GM18498 (cell line): ENCODE measurements around the gene HIVEP3.

Experiments
- ATAC-seq: cut with Tn5 transposase; IDR thresholded peaks from one replicate; pipeline ENCODE4 v1.9.1; 2021; ENCODE audit warnings: mild to moderate bottlenecking, moderate library complexity; ENCODE audit not compliant: unreplicated experiment

Gene HIVEP3

DNA sequence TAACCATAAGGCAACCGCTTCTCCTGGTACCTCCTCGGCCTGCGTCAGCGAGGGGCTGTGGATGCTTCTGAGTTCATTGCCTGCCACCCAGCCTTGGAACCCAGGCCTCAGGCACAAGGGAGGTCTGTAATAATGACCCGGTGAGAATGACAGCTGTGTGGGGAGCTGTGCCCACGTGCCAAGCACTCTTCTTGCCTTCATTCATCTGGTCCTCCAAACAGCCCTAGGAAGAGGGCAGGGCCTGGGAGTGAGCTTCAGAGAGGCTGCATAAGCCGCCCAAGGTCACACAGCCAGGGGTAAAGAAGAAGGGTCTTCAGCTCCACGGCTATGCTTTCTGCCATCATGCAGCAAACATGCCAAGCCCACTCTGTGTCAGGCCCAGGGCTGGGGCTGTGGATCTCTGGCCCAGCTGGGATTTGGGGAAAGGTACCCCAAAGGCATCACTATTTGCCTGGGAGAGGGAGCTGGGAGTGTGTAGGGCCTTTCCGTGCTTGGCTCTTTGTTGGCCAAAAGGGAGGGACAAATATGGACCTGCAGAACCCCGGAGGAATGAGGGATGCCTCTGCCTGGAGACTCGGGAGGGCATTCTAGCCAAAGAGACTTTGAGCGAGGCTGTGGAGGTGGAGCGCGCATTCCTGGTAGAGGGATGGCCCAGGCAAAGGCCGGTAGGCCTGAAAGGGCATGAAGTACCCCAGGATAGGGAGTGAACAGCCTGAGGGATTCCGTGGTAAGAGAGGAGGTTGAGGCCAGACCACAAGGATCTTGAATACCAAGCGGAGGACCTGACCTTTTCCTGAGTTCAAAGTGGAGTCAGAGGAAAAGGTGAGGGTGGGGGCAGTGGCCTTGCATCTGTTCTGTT, 424.1 kb downstream of the HIVEP3 start:
- ATAC-seq = no peak

DNA sequence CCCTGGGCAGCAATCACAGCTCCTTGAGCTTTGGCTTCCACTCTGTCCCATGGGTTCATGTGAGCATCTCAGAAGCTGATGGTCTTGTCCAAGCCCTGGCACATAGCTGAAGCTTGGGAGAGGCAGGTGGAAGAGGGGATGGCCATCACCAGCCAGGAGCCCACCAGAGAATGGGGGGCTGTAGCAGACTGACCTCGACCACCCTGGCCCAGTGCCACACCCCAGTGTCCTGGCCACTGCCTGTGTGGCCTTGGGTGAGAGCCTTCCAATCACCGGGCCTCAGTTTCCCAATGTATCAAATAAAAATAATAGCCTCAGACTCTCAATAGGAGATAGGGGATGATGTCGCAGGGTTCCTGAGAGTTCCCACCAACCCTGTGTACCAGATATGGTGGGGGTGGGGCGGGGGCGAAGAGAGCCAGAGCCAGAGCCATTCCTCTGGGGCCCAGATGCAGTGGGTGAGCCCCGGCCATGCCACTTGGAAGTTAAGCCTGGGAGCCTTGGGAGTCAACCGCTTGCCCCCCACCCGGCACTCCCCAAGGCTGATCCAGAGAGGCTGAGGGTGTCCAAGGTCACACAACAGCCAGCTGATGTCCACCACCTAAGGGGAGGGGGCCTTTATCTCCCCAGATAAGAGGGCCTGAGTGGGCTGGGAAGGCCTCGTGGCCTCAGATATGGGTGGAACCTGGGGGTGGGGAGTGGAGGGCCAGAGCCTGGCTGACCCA, 424.9 kb downstream of the HIVEP3 start:
- no peak for ATAC-seq

- ATAC-seq = no peak
These were observed 425.6 kb downstream of the HIVEP3 start for GRCh38 chr1:41493117-41493536.

GRCh38 chr1:41492341-41492848, 426.3 kb downstream of the HIVEP3 start:
- ATAC-seq = no peak

GRCh38 chr1:41490911-41491310, 427.8 kb downstream of the HIVEP3 start:
- no peak for ATAC-seq

DNA sequence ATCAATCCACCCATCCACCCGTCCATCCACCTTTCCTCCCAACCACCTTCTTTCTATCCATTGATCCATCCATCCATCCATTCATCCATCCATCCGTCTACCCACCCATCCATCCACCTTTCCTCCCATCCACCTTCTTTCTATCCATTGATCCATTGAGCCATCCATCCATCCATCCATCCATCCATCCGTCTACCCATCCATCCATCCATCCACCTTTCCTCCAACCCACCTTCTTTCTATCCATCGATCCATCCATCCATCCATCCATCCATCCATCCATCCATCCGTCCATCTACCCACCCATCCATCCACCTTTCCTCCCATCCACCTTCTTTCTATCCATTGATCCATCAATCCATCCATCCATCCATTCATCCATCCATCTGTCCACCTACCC, 429.2 kb downstream of the HIVEP3 start:
- ATAC-seq = no peak

DNA sequence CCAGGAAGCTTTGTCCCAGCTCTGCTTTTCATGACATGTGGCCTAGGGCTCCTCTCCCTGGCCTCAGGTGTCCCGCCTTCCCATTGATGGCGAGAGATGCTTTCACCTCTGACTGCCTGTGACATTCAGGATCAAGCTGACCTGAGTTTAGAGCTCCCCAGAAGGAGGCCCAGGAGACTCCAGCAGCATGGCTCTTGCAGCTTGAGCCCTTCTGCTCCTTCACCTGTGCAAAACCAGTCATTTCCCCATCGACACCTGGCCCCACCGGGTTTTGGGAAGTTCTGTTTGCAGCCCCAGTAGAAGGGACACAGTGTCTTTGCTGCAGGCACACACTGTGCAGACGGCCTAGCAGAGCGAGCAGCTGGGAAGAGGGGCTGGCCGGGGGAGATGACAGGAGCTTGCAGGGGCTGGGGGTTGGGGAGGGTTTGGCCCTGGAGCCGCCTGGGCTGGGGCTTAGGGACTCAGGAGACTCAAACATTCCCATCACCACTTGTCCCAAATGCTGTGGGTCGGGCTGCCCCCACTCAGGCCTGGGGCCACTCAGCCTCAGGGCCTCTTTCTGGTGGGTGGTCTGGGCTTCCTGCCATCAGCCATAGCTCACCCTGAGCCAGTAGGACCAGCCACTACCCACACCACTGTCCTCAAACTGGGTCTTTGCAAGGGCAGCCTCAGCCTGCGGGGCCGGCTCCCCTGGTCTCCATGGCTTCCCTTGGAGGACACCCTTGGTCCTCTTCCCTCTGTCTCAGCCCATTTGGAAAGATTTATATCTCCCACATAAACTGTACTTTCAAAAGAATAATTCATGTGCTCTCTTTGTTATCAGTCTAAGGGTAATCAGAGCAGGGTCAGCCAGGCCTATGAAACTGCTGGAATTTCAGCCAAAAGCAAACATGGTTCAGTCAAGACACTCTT, 430.4 kb downstream of the HIVEP3 start:
- no peak for ATAC-seq

- no peak for ATAC-seq
These were observed 431.3 kb downstream of the HIVEP3 start for GRCh38 chr1:41487126-41488039.

- no peak for ATAC-seq
These were observed 432.2 kb downstream of the HIVEP3 start for GRCh38 chr1:41486371-41487125.

- ATAC-seq = no peak
These were observed 432.7 kb downstream of the HIVEP3 start for GRCh38 chr1:41486053-41486370.

GRCh38 chr1:41485605-41486004, 433.1 kb downstream of the HIVEP3 start:
- ATAC-seq = no peak

DNA sequence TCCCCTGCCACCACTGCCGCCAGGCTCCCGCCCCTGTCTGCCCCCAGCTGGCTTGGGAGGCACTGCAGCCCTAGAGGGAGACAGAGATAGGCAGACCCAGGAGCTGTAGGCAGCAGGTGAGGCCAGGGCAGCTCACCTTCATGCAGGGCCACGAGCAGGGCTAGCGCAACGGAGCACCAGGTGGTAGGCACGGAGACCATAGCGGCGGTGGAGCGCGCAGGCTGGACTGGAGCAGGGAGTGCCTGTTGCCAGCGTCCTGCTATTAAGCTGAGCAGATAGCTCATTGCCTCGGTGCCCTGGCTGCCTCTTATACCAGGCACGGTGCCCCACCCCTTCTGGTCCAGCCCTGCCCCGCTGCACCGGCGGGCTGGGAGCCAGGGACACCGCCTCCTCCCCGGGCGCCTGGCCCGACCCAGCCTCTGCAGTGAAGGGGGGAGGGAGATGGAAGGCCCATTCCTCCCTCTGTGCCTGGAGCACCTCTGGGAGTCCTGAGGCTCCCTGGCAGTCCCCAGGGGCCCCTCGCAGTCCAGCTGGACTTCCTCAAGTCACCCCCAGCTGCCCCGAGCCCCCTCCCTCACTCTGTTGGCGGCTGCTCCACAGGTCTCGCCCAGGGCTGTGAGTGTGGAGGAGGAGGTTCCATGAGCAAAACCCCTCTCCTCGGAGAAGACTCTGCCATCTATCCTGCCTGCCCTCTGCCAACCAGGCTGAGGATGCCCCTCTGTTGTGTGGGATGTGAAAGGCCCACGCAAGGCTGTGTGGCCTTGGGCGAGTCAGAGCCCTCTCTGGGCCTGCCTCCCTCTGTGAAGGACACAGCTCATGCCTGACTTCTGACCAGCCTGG, 434.1 kb downstream of the HIVEP3 start, which contains the start of gene EDN2:
Gene EDN2 (minus strand): TSS at position 282 of the 840 bp plus-strand sequence. CDS start 82 bp downstream, at position 200.
- ATAC-seq = no peak

GRCh38 chr1:41483960-41484401, 434.7 kb downstream of the HIVEP3 start:
- ATAC-seq = no peak

DNA sequence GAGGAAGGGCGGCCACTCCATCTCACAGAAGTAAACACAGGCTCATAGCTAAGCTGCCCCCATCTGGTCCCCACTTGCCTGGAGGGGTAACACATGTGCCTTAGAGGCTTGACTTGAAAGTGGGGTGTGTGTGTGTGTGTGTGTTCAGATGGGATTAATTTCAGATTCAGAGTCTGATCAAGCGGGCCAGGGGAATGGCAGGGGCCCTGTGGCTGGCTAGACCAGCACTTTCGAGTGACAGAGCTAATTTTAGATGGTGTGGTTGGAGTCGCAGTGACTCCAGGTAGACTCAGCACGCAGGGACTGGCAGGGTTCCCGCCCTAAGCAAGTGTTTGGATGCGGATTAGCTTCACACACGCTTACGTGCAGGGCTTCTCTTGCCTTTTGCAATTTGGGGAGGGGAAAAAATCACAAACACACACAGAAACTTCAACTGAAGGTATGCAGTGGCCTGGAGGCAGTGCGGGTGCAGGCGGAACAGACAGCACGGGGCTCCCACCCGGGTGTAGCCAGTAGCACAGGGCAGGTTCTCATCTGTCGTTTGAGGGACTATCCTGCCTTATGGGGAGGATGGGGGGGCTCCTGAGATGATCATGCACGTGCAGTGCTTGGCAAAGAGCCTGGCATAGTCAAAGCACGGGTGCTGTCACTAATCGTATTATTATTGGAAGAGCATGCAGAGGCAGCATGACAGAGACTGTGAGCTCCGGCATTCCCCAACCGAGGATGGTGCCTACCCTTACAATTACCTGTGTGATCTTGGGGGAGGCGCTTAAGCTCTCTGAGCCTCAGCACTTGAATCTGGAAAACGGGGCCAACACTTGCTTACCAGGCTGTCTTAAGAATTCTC, 435.5 kb downstream of the HIVEP3 start:
- no peak for ATAC-seq

- ATAC-seq = no peak
These were observed 436.5 kb downstream of the HIVEP3 start for GRCh38 chr1:41482001-41482765.

DNA sequence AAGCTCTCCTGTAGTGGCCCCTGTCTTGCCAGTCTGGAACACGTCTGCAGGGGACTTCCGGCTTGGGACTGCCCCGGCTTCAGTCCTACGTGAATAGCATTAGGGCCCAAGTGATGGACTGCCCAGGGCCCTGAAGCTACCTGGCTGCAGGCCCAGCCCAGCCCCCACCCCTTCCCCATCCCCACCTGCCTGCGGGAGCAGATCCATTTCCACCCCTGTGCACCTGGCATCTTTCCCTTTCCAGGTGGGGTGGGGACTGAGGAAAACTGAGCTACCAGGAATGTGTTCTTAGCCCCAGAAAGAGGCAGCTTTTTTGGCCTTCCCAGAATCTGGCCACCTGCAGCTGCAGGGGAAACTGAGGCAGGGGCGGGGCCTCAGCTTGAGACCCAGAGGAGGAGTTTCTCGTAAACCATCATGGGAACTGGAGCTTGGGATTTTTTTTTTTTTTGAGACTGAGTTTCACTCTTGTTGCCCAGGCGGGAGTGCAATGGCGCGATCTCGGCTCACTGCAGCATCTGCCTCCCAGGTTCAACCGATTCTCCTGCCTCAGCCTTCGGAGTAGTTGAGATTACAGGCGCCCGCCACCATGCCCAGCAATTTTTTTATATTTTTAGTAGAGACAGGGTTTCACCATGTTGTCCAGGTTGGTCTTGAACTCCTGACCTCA, 437.5 kb downstream of the HIVEP3 start:
- no peak for ATAC-seq
